Psoas muscle (tissue), 8 donors: ENCODE results near the gene NOL9. TPM values are rescaled to one million over a fixed set of nuclear protein-coding genes. Genes with fewer than 3 reads are reported as not detected.
"Not testable (repeated sequence)": the region's sequence is repeated elsewhere in the genome, so short reads cannot be mapped to it uniquely, and the experiment has no call there.

Experiments used
- ATAC-seq, 4 donors: fragments of 200-7000 bp; cut with Tn5 transposase; one replicate each; pipeline ENCODE4 v1.9.1; 2020; ENCODE audit warnings: moderate library complexity in 3 of 4, mild to moderate bottlenecking in 2 of 4
- DNase-seq, 2 donors: peaks; one replicate each; pipeline ENCODE4 v3.0.0-alpha.2; 2020
- H3K27ac ChIP-seq: fragments of 200-600 bp; one replicate; pipeline ENCODE4 v1.8.0; 2022
- H3K27me3 ChIP-seq, 3 donors: fragments of 200-600 bp in 1 of 3; one replicate each; pipeline versions ENCODE4 v1.6.1 to v1.8.0; 2013 to 2022; ENCODE audit warnings: low read length in 2 of 3, mild to moderate bottlenecking in 2 of 3, moderate library complexity in 1 of 3; ENCODE audit not compliant: insufficient read depth in 3 of 3
- H3K36me3 ChIP-seq, 2 donors: fragments of 200-600 bp in 1 of 2; one replicate each; pipeline versions ENCODE4 v1.6.1 to v1.8.0; 2013 to 2022; ENCODE audit warnings: low read depth in 1 of 2, mild to moderate bottlenecking in 1 of 2, moderate library complexity in 1 of 2; ENCODE audit not compliant: insufficient read depth in 1 of 2
- H3K4me1 ChIP-seq: fragments of 200-600 bp; one replicate; pipeline ENCODE4 v1.8.0; 2022
- H3K4me3 ChIP-seq: fragments of 200-600 bp; one replicate; pipeline ENCODE4 v1.8.0; 2022; ENCODE audit warnings: mild to moderate bottlenecking
- H3K9me3 ChIP-seq: fragments of 200-600 bp; one replicate; pipeline ENCODE4 v1.8.0; 2022
- CTCF ChIP-seq: fragments of 200-600 bp; IDR thresholded peaks from one replicate; pipeline ENCODE4 v1.8.0; 2022; ENCODE audit warnings: antibody characterized with exemption
- WGBS, 3 donors: extraction: QIAGEN DNeasy Blood & Tissue Kit; methylation state at CpG; one replicate each; pipeline versions ENCODE4 v1.1.6 to v1.1.7; 2013; 5-methylcytosine and 5-hydroxymethylcytosine counted together
- intact Hi-C, 2 donors: fragments of 100-400 bp; cut with DNase I; formaldehyde crosslinking; loops; one replicate each; pipeline versions ENCODE4 v1.11.0 to v1.14.2; 2022
- polyA plus RNA-seq, 3 donors: library from polyadenylated mRNA; stranded (reverse); fragments of 200-250 nt; gene quantifications; one replicate each; pipeline ENCODE4 v1.2.3, GENCODE V29; 2013
- total RNA-seq, 4 donors: library from RNA; stranded (reverse); fragmentation: NEBNext Ultra II Directional in 2 of 4; extraction: Animal tissue kit (Norgen Biotek cat#: 25700) in 2 of 4; gene quantifications; one replicate each; pipeline versions ENCODE4 v1.2.1 to v1.2.4, GENCODE V29; 2021 to 2023
- donor health status: healthy with polysubstance abuse.
- donor health status: DM: no; HTN: no; CAD: no; lungs with moderate emphysema.
- donor health status: Bipolar disorder and iron deficiency.
- donor health status: healthy.
- donor health status: DM: yes; HTN: yes; CAD: no.
- donor health status: DM: no; HTN: no; CAD: no.
- donor health status: DM: no; HTN: no; CAD: no.
- donor health status: DM: yes; HTN: yes; CAD: no.

NOL9 gene
- total and polyA plus RNA-seq, 7 donors, result 5.0 to 26.1 (median 17.1) TPM

- 0 to 1% (median 0%) methylated on average over 88 to 103 of the region's 103 CpGs for WGBS, 3 donors
- DNase-seq (peak; percentile 64 to 87), ATAC-seq (peak; percentile 5 to 23 (median 6))
- Histone ChIP-seq H3K27ac (peak overlapping the region; percentile 98), H3K4me1 (peaks cover 49% of the 10 kb centered on the region), H3K27me3 (no peaks in the 10 kb centered on the region), H3K9me3 (no peaks in the 10 kb centered on the region), H3K36me3 (peaks cover 0 to 20% of the 10 kb centered on the region in 2 donors), H3K4me3 (peak overlapping the region; percentile 87)
- intact Hi-C loops, result loop anchor here in 1 of 2 donors (1.0 kb wide), 1 partner anchor 11 kb away; the partner anchor contains the start of gene PHF13
- no peak for TF ChIP-seq CTCF
These were observed 47.8 kb upstream of the NOL9 start for GRCh38 chr1:6601923-6602668.

- intact Hi-C loops, result no loop called here
- H3K27me3 ChIP-seq, result no peaks in the 10 kb centered on the region
- H3K4me1 ChIP-seq, result peaks cover 55% of the 10 kb centered on the region
- peak overlapping the region; percentile 98 for H3K27ac ChIP-seq
- peaks cover 4 to 28% of the 10 kb centered on the region in 2 donors for H3K36me3 ChIP-seq
- DNase-seq (peak; percentile 82 to 92), ATAC-seq (peak; percentile 60 to 68 (median 66))
- H3K4me3 ChIP-seq, result peak overlapping the region; percentile 87
- WGBS, 3 donors, result 0 to 1% (median 0%) methylated on average over 40 of the region's 40 CpGs
- TF ChIP-seq CTCF, result no peak
- no peaks in the 10 kb centered on the region for H3K9me3 ChIP-seq
These were observed 47.0 kb upstream of the NOL9 start for GRCh38 chr1:6601049-6601922.

- ATAC-seq (peak; percentile 1 to 19 (median 13)), DNase-seq (peak in 1 of 2 donors; percentile 70)
- TF ChIP-seq CTCF, result no peak
- H3K36me3 ChIP-seq, result peaks cover 4 to 35% of the 10 kb centered on the region in 2 donors
- peaks cover 57% of the 10 kb centered on the region for H3K4me1 ChIP-seq
- H3K27ac ChIP-seq, result peak overlapping the region; percentile 98
- peak overlapping the region; percentile 87 for H3K4me3 ChIP-seq
- WGBS, 3 donors, result 7 to 11% (median 11%) methylated on average over 10 of the region's 10 CpGs
- no peaks in the 10 kb centered on the region for H3K9me3 ChIP-seq
- intact Hi-C loops, result no loop called here
- H3K27me3 ChIP-seq, result no peaks in the 10 kb centered on the region
These were observed 46.2 kb upstream of the NOL9 start for GRCh38 chr1:6600410-6601048.

GRCh38 chr1:6599991-6600390 lies 45.7 kb upstream of the NOL9 start:
- H3K36me3 ChIP-seq, result peaks cover 4 to 41% of the 10 kb centered on the region in 2 donors
- DNase-seq, ATAC-seq, intact Hi-C loops, H3K27me3 ChIP-seq, H3K9me3 ChIP-seq: not testable (repeated sequence)
- peak overlapping the region; percentile 87 for H3K4me3 ChIP-seq
- H3K27ac ChIP-seq, result peak overlapping the region; percentile 98
- 31 to 65% (median 35%) methylated on average over 8 of the region's 8 CpGs for WGBS, 3 donors
- peaks cover 53% of the 10 kb centered on the region for H3K4me1 ChIP-seq
